ENCODE results near the gene SLCO4A1. TPM values are rescaled to one million over a fixed set of nuclear protein-coding genes. Genes with fewer than 3 reads are reported as not detected.

The SLCO4A1 gene
- total and polyA plus RNA-seq, 2 of the 4 experiments (the other 2 are of a cell fraction) = 0.72 to 1.1 TPM

- H3K36me3 ChIP-seq (ENCODE audit: control insufficient read depth, insufficient read depth, low read length) = no peaks in the 10 kb centered on the region
- no peak overlapping the region for H3K14ac ChIP-seq (replicated peaks; ENCODE audit: low read depth, low read length)
- CTCF ChIA-PET = no interaction called here
- no peak overlapping the region for H2BK20ac ChIP-seq (ENCODE audit: low read depth, low read length)
- TF ChIP-seq ELK1 (IDR thresholded peaks at IDR 0.05; ENCODE audit: borderline replicate concordance, low read depth, low read length) = no peak
- no peak for TF ChIP-seq BHLHE40 (IDR thresholded peaks at IDR 0.05; ENCODE audit: low read depth, low read length)
- TF ChIP-seq CHD1 (IDR thresholded peaks at IDR 0.05; ENCODE audit: low read depth, low read length) = no peak
- no peak for TF ChIP-seq MAZ (IDR thresholded peaks at IDR 0.05; ENCODE audit: borderline replicate concordance, low read depth, low read length)
- TF ChIP-seq FOS (IDR thresholded peaks at IDR 0.05; ENCODE audit: low read depth, low read length) = no peak
- TF ChIP-seq MXI1 (IDR thresholded peaks at IDR 0.05; ENCODE audit: borderline replicate concordance, low read depth, low read length) = no peak
- no peak for TF ChIP-seq RFX5 (IDR thresholded peaks at IDR 0.05; ENCODE audit: low read depth, low read length)
- TF ChIP-seq POLR2A (IDR thresholded peaks at IDR 0.05; ENCODE audit: low read depth, low read length) = no peak
- TF ChIP-seq SMC3 (IDR thresholded peaks at IDR 0.05; ENCODE audit: low read depth, low read length) = no peak
- no peak for TF ChIP-seq CEBPB (IDR thresholded peaks at IDR 0.05; ENCODE audit: low read depth, low read length)
- no peak for TF ChIP-seq MAFK (IDR thresholded peaks at IDR 0.05; ENCODE audit: low read depth, low read length)
- TF ChIP-seq, protein P1, sequence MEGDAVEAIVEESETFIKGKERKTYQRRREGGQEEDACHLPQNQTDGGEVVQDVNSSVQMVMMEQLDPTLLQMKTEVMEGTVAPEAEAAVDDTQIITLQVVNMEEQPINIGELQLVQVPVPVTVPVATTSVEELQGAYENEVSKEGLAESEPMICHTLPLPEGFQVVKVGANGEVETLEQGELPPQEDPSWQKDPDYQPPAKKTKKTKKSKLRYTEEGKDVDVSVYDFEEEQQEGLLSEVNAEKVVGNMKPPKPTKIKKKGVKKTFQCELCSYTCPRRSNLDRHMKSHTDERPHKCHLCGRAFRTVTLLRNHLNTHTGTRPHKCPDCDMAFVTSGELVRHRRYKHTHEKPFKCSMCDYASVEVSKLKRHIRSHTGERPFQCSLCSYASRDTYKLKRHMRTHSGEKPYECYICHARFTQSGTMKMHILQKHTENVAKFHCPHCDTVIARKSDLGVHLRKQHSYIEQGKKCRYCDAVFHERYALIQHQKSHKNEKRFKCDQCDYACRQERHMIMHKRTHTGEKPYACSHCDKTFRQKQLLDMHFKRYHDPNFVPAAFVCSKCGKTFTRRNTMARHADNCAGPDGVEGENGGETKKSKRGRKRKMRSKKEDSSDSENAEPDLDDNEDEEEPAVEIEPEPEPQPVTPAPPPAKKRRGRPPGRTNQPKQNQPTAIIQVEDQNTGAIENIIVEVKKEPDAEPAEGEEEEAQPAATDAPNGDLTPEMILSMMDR (conservative IDR thresholded peaks at IDR 0.05; ENCODE audit: low read depth, low read length) = no peak
- TF ChIP-seq RAD21 (IDR thresholded peaks at IDR 0.05; ENCODE audit: low read length) = no peak
- TF ChIP-seq USF2 (IDR thresholded peaks at IDR 0.05; ENCODE audit: low read depth, low read length) = no peak
- no peak for TF ChIP-seq NFE2L2 (IDR thresholded peaks at IDR 0.05; ENCODE audit: low read depth, low read length)
- TF ChIP-seq RCOR1 (IDR thresholded peaks at IDR 0.05; ENCODE audit: insufficient replicate concordance, low read length) = no peak
- POLR2A ChIA-PET (ENCODE audit: unreplicated experiment) = no interaction called here
- BruUV-seq (replicated peaks) = no TSS peak
- no peak overlapping the region; a peak in 1 of 4 replicates for H4K8ac ChIP-seq (ENCODE audit: low read depth in 2 of 2, low read length in 2 of 2)
- dilution Hi-C loops (cut with HindIII; ENCODE audit: low sequenced_read_pairs, unreplicated experiment) = no loop called here
- ATAC-seq (ENCODE audit: low read depth) (no peak), DNase-seq (no peak)
- H3K56ac ChIP-seq (ENCODE audit: extremely low read depth, insufficient read depth, low read length) = no peak overlapping the region
- no peaks in the 10 kb centered on the region for H3K9me1 ChIP-seq (ENCODE audit: insufficient read depth, low read length)
- no peak overlapping the region for H4K5ac ChIP-seq (ENCODE audit: low read depth, low read length)
- intact Hi-C loops (cut with micrococcal nuclease) = no loop called here
- H2BK15ac ChIP-seq (ENCODE audit: low read depth, low read length) = no peak overlapping the region
- H2BK120ac ChIP-seq (ENCODE audit: low read depth, low read length) = no peak overlapping the region
- in situ Hi-C loops (cut with MboI; ENCODE audit: low sequenced_read_pairs) = loop anchor here (25.0 kb wide), 1 partner anchor 336 kb away; the partner anchor contains the start of gene BHLHE23
- H3K4me3 ChIP-seq (ENCODE audit: insufficient read depth, low read depth, low read length) = no peak overlapping the region
- H3K23ac ChIP-seq (ENCODE audit: low read depth, low read length) = no peak overlapping the region
- peaks cover 3% of the 10 kb centered on the region; the same call in 1 of the 2 replicates for H3K4me1 ChIP-seq (ENCODE audit: control insufficient read depth, insufficient read depth, low read length)
- no peak overlapping the region for H3K27ac ChIP-seq (ENCODE audit: insufficient read depth, low read length)
- H3K4ac ChIP-seq (ENCODE audit: low read depth, low read length) = no peak overlapping the region
- H3K27me3 ChIP-seq (ENCODE audit: control insufficient read depth, insufficient read depth, low read length) = peaks cover 7% of the 10 kb centered on the region; the same call in 1 of the 2 replicates
- H2AK9ac ChIP-seq (replicated peaks; ENCODE audit: low read depth, low read length, poor library complexity) = no peak overlapping the region
- H3K18ac ChIP-seq (ENCODE audit: low read depth, low read length) = no peak overlapping the region
- WGBS, 2 experiments (ENCODE audit: extremely low coverage in 2 of 2, insufficient read length in 1 of 2) = 73% methylated on average over 8 of the region's 14 CpGs; no CpG with 5 or more reads in 1 of the 2 experiments
- no peak overlapping the region; the same call in 1 of the 2 replicates for H2AK5ac ChIP-seq (ENCODE audit: low read depth, low read length)
- H2BK5ac ChIP-seq (ENCODE audit: low read depth, low read length, poor library complexity, severe bottlenecking) = no peak overlapping the region
- peaks cover 9% of the 10 kb centered on the region for H3K9me3 ChIP-seq (ENCODE audit: control insufficient read depth, insufficient read depth, low read length)
- no peak overlapping the region for H3K4me2 ChIP-seq (ENCODE audit: low read depth, low read length)
- no peak overlapping the region for H2AFZ ChIP-seq (replicated peaks; ENCODE audit: low read length, poor library complexity)
- H3K9ac ChIP-seq (ENCODE audit: low read depth, low read length) = no peak overlapping the region
- no peaks in the 10 kb centered on the region for H3K79me1 ChIP-seq (ENCODE audit: low read depth in 1 of 2, low read length in 2 of 2)
- H4K91ac ChIP-seq (ENCODE audit: insufficient read depth, low read depth, low read length) = no peak overlapping the region
- H4K20me1 ChIP-seq (ENCODE audit: insufficient read depth, low read length) = no peaks in the 10 kb centered on the region
Observed at GRCh38 chr20:62675877-62676260, 33.6 kb downstream of the SLCO4A1 start.

All from IMR-90 (cell line).